ENCODE data around the gene SV2C. TPM values are rescaled to one million over a fixed set of nuclear protein-coding genes. Genes with fewer than 3 reads are reported as not detected.
A peak's percentile ranks its signal among the peaks of the same experiment; 100 is the strongest.

The SV2C gene
- polyA plus RNA-seq, 3 donors, result 0.01 to 0.02 TPM; not detected in 1

DNA sequence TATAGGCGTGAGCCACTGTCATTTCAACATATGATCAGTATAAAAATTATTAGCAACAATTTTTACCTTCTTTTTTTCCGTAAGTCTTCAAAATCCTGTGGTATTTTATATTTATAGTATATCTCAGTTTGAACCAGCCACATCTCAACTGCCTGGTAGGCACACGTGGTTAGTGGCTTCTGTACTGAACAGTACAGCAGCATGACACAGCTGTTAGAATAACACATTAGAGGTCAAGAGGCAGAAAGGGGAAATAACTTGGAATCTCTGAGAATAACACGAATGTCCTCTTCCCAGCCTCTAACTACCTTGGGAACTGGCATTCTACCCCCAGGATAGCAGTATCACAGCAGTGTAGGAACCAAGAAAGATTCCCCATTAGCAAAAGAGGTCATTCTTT, 211.4 kb downstream of the SV2C start:
- WGBS (ENCODE audit: insufficient coverage), result 0% methylated on average over 1 of the region's 4 CpGs
- Histone ChIP-seq H3K4me2 (replicated peaks; ENCODE audit: extremely low read depth, low read length, poor library complexity, severe bottlenecking) (peak overlapping the region; percentile 36), H3K4me3 (replicated peaks in 1 of 3; ENCODE audit: low read depth in 2 of 3, low read length in 3 of 3) (peak overlapping the region in 1 of 3 experiments; percentile 16), H2AFZ (ENCODE audit: insufficient read depth, low read depth, low read length, poor library complexity, severe bottlenecking) (no peak overlapping the region), H3K79me2 (ENCODE audit: insufficient read depth, low read length) (no peaks in the 10 kb centered on the region), H3K27ac (ENCODE audit: low read depth in 1 of 2, low read length in 2 of 2) (peak overlapping the region; percentile 48 to 80), H3K36me3 (replicated peaks in 1 of 2; ENCODE audit: control insufficient read depth in 1 of 2, insufficient read depth in 2 of 2, low read length in 2 of 2) (no peaks in the 10 kb centered on the region), H3K27me3 (ENCODE audit: control insufficient read depth in 2 of 2, insufficient read depth in 2 of 2, low read length in 2 of 2) (no peaks in the 10 kb centered on the region), H3K9me3 (replicated peaks in 1 of 2; ENCODE audit: control insufficient read depth in 1 of 2, insufficient read depth in 1 of 2, low read length in 2 of 2) (no peaks in the 10 kb centered on the region), H3K9ac (ENCODE audit: insufficient read depth, low read length, poor library complexity, severe bottlenecking) (no peak overlapping the region), H3K4me1 (ENCODE audit: control insufficient read depth in 1 of 2, insufficient read depth in 2 of 2, low read length in 2 of 2) (peaks cover 39 to 40% of the 10 kb centered on the region in 2 donors), H4K20me1 (ENCODE audit: insufficient read depth, low read length) (no peaks in the 10 kb centered on the region)
- Mint-ChIP-seq H3K36me3 (peaks cover 3 to 4% of the 10 kb centered on the region in 2 donors), H3K4me1 (peaks cover 39% of the 10 kb centered on the region), H3K4me3 (no peak overlapping the region), H3K27ac (peak overlapping the region; percentile 73 to 94 (median 87)), H3K27me3 (ENCODE audit: low read depth in 3 of 3) (no peaks in the 10 kb centered on the region), H3K9me3 (no peaks in the 10 kb centered on the region)
- TF ChIP-seq, protein P1, sequence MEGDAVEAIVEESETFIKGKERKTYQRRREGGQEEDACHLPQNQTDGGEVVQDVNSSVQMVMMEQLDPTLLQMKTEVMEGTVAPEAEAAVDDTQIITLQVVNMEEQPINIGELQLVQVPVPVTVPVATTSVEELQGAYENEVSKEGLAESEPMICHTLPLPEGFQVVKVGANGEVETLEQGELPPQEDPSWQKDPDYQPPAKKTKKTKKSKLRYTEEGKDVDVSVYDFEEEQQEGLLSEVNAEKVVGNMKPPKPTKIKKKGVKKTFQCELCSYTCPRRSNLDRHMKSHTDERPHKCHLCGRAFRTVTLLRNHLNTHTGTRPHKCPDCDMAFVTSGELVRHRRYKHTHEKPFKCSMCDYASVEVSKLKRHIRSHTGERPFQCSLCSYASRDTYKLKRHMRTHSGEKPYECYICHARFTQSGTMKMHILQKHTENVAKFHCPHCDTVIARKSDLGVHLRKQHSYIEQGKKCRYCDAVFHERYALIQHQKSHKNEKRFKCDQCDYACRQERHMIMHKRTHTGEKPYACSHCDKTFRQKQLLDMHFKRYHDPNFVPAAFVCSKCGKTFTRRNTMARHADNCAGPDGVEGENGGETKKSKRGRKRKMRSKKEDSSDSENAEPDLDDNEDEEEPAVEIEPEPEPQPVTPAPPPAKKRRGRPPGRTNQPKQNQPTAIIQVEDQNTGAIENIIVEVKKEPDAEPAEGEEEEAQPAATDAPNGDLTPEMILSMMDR (IDR thresholded peaks at IDR 0.05), result no peak
- intact Hi-C loops (cut with micrococcal nuclease), result loop anchor here in 1 of 2 donors (10.0 kb wide), 1 partner anchor 110 kb away; the partner anchor contains the start of gene IQGAP2
- peak; percentile 54 to 81 (median 77) for DNase-seq

DNA sequence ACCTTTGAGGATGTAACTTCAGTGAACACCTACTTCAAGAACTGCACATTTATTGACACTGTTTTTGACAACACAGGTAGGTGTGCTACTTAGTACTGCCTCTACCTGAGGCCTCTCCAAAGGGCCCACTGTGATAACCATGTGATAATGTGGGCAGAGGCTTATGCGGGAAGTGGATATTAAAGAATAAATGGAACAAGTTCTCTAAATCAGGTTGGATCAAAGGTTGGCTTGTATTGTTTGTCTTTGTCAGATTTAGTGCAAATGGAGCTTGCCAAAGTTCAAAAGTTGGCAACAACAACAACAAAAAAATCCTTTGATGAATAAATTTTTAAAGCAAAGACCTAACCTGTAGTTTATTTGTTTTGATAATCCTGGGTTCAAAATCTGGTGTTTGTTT, 215.7 kb downstream of the SV2C start:
- Mint-ChIP-seq H3K4me1 (peaks cover 26% of the 10 kb centered on the region), H3K27me3 (ENCODE audit: low read depth in 3 of 3) (no peaks in the 10 kb centered on the region), H3K4me3 (no peak overlapping the region), H3K36me3 (no peaks in the 10 kb centered on the region), H3K27ac (no peak overlapping the region), H3K9me3 (no peaks in the 10 kb centered on the region)
- Histone ChIP-seq H3K9me3 (replicated peaks in 1 of 2; ENCODE audit: control insufficient read depth in 1 of 2, insufficient read depth in 1 of 2, low read length in 2 of 2) (no peaks in the 10 kb centered on the region), H3K36me3 (replicated peaks in 1 of 2; ENCODE audit: control insufficient read depth in 1 of 2, insufficient read depth in 2 of 2, low read length in 2 of 2) (no peaks in the 10 kb centered on the region), H3K9ac (ENCODE audit: insufficient read depth, low read length, poor library complexity, severe bottlenecking) (no peak overlapping the region), H3K4me2 (replicated peaks; ENCODE audit: extremely low read depth, low read length, poor library complexity, severe bottlenecking) (no peak overlapping the region), H2AFZ (ENCODE audit: insufficient read depth, low read depth, low read length, poor library complexity, severe bottlenecking) (no peak overlapping the region), H3K4me1 (ENCODE audit: control insufficient read depth in 1 of 2, insufficient read depth in 2 of 2, low read length in 2 of 2) (peaks cover 27 to 30% of the 10 kb centered on the region in 2 donors), H3K27me3 (ENCODE audit: control insufficient read depth in 2 of 2, insufficient read depth in 2 of 2, low read length in 2 of 2) (no peaks in the 10 kb centered on the region), H3K27ac (ENCODE audit: low read depth in 1 of 2, low read length in 2 of 2) (no peak overlapping the region), H3K4me3 (replicated peaks in 1 of 3; ENCODE audit: low read depth in 2 of 3, low read length in 3 of 3) (no peak overlapping the region), H3K79me2 (ENCODE audit: insufficient read depth, low read length) (no peaks in the 10 kb centered on the region), H4K20me1 (ENCODE audit: insufficient read depth, low read length) (no peaks in the 10 kb centered on the region)
- DNase-seq, result no peak
- intact Hi-C loops (cut with micrococcal nuclease), result loop anchor here in 1 of 2 donors (10.0 kb wide), 1 partner anchor 106 kb away; the partner anchor contains the start of gene IQGAP2
- WGBS (ENCODE audit: insufficient coverage), result no CpG with 5 or more reads among the region's 1 CpG
- TF ChIP-seq, protein P1 (IDR thresholded peaks at IDR 0.05), result no peak

Measured in CD14-positive monocyte (primary cell).